Stomach smooth muscle (tissue), 2 donors: ENCODE measurements around the gene AADACL4.

ENCODE experiments used
- H3K27ac ChIP-seq: one replicate; pipeline ENCODE4 v1.7.0; 2013; ENCODE audit warnings: mild to moderate bottlenecking, low read length, inconsistent platforms
- H3K27me3 ChIP-seq, 2 donors: one replicate each; pipeline ENCODE4 v1.7.0; 2013; ENCODE audit warnings: low read length in 2 of 2; ENCODE audit not compliant: insufficient read depth in 2 of 2, control insufficient read depth in 1 of 2
- H3K36me3 ChIP-seq, 2 donors: one replicate each; pipeline ENCODE4 v1.7.0; 2013; ENCODE audit warnings: low read length in 2 of 2; ENCODE audit not compliant: control insufficient read depth in 2 of 2, insufficient read depth in 2 of 2
- H3K4me1 ChIP-seq: one replicate; pipeline ENCODE4 v1.7.0; 2013; ENCODE audit warnings: low read length; ENCODE audit not compliant: control insufficient read depth, insufficient read depth
- H3K4me3 ChIP-seq, 2 donors: one replicate each; pipeline ENCODE4 v1.7.0; 2013; ENCODE audit warnings: low read length in 2 of 2
- H3K9ac ChIP-seq, 2 donors: one replicate each; pipeline ENCODE4 v1.7.0; 2013; ENCODE audit warnings: low read length in 2 of 2, mild to moderate bottlenecking in 1 of 2
- H3K9me3 ChIP-seq, 2 donors: one replicate each; pipeline ENCODE4 v1.7.0; 2013; ENCODE audit warnings: low read length in 2 of 2; ENCODE audit not compliant: control insufficient read depth in 2 of 2
- donor health status: healthy.
- donor health status: Pancreatic carcinoma.

Gene AADACL4

DNA sequence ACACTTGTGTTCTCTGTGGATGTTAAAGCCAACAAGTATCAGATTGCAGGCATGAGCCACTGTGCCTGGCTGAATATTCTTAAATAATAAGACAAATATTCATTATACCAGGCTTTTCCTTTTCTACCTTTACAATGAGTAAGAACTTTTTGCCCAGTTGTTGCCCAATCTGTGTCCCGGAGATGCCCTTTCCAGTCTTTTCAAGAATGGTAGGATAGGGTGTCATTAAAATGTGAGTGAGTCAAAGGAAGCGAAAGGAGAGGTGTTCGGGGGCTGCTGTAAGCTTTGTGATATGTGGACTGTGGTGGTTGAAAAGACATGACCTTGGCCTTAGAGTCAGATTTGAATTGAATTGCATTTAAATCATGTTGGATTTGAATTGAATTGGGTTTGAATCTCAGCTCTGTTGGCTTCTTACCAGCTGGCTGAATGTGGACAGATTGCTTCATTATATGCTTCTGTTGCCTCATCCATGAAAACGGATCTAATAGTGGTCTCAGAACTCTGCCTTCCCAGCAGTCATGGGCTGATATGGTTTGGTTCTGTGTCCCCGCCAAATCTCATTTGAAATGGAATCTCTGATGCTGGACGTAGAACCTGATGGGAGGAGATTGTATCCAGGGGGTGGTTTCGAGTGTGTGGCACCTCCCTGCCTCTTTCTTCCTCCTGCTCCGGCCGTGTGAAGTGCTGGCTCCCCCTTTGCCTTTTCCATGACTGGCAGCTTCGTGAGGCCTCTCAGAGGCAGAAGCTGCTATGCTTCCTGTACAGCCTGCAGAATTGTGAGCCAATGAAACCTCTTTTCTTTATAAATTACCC is 49.3 kb downstream of the AADACL4 start:
- no peaks in the 10 kb centered on the region for H3K36me3 ChIP-seq
- H3K4me1 ChIP-seq = no peaks in the 10 kb centered on the region
- H3K9ac ChIP-seq = no peak overlapping the region
- no peaks in the 10 kb centered on the region for H3K27me3 ChIP-seq
- no peaks in the 10 kb centered on the region for H3K9me3 ChIP-seq
- H3K4me3 ChIP-seq = no peak overlapping the region
- no peak overlapping the region for H3K27ac ChIP-seq

DNA sequence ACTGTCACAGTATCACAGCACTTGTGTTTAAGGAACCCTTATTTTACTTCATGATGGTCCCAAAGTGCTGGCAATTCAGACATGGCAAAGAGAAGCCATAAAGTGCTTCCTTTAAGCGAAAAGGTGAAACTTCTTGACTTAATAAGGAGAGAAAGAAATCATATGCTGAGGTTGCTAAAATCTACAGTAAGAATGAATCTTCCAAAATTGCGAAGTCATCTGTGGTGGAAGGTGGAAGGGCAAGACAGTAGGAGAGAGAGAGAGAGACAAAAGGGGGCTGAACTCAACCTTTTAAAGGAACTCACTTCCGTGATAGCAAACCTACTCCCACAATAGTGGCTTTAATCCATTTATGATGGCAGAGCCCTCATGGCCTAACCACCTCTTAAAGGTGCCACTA is 52.8 kb downstream of the AADACL4 start:
- no peaks in the 10 kb centered on the region for H3K4me1 ChIP-seq
- H3K4me3 ChIP-seq = no peak overlapping the region
- no peak overlapping the region for H3K9ac ChIP-seq
- H3K9me3 ChIP-seq = peaks cover 2 to 3% of the 10 kb centered on the region in 2 donors
- no peaks in the 10 kb centered on the region for H3K27me3 ChIP-seq
- no peak overlapping the region for H3K27ac ChIP-seq
- H3K36me3 ChIP-seq = no peaks in the 10 kb centered on the region

DNA sequence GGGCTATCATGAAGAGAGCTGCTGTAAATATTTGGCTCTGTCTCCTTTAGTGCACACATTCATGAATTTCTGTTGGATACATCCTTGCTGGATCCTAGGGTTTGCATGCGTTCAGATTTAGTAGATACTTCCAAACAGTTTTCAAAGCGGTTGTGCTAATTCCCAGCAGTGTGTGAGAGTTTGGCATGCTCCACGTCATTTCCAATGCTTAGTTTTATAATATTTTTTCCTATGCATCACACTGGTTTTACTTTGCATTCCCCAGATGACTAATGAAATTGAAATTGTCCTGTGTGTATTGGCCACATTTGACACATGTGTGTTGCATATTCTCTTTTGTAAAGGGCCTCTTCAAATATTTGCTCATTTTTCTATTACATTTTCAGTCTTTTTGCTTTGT is 53.5 kb downstream of the AADACL4 start:
- no peak overlapping the region for H3K9ac ChIP-seq
- H3K4me3 ChIP-seq = no peak overlapping the region
- peaks cover 2 to 3% of the 10 kb centered on the region in 2 donors for H3K9me3 ChIP-seq
- H3K36me3 ChIP-seq = no peaks in the 10 kb centered on the region
- H3K27ac ChIP-seq = no peak overlapping the region
- no peaks in the 10 kb centered on the region for H3K27me3 ChIP-seq
- no peaks in the 10 kb centered on the region for H3K4me1 ChIP-seq

DNA sequence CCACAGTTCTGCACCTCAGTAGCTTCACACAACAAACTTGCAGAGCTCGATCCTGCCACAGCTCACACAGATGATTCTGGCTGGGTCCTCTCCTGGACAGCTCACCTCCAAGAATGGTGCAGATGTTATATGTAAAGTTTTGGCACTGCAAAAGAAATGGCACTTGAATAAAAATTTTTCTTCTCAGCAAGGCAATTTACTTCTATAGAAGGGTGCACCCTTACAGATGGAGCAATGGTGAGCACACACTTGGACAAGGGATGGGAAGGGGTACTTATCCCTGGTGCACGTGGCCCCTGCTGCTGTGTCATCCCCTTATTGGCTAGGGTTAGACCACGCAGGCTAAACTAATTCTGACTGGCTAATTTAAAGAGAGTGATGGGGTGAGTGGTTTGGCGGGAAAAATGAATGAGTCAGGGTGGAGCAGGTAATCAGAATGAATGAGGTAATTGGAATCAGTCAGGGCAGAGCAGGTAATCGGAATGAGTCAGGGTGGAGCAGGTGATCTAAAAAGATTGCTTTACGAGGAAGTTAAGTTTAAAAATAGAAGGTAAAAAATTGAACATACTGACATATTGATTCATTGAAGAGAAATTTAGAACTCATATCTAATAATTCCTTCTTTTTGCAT is 60.1 kb downstream of the AADACL4 start:
- H3K27me3 ChIP-seq = no peaks in the 10 kb centered on the region
- H3K36me3 ChIP-seq = no peaks in the 10 kb centered on the region
- H3K27ac ChIP-seq = no peak overlapping the region
- H3K9me3 ChIP-seq = peaks cover 11 to 16% of the 10 kb centered on the region in 2 donors
- no peak overlapping the region for H3K4me3 ChIP-seq
- no peaks in the 10 kb centered on the region for H3K4me1 ChIP-seq
- no peak overlapping the region for H3K9ac ChIP-seq

DNA sequence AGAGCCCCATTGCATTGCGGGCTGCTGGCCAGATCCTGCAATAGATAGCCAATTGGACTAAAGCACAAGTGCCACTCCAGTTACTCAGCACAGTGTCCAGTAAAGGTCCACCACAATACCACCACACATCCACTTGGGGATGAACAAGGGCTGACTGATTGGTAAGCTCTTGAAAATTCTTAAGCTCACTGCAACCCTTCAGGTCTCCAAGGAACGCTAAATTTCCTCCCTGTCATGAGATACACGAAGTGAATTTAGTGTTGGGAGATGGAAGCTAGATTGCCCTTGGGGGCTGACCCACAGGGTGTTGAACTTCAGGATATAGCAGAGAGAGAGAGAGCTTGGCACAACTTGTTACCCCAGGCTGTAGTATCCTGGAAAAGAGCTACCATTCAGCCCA is 62.2 kb downstream of the AADACL4 start:
- Histone ChIP-seq H3K9me3 (peaks cover 8 to 16% of the 10 kb centered on the region in 2 donors), H3K4me3 (no peak overlapping the region)

DNA sequence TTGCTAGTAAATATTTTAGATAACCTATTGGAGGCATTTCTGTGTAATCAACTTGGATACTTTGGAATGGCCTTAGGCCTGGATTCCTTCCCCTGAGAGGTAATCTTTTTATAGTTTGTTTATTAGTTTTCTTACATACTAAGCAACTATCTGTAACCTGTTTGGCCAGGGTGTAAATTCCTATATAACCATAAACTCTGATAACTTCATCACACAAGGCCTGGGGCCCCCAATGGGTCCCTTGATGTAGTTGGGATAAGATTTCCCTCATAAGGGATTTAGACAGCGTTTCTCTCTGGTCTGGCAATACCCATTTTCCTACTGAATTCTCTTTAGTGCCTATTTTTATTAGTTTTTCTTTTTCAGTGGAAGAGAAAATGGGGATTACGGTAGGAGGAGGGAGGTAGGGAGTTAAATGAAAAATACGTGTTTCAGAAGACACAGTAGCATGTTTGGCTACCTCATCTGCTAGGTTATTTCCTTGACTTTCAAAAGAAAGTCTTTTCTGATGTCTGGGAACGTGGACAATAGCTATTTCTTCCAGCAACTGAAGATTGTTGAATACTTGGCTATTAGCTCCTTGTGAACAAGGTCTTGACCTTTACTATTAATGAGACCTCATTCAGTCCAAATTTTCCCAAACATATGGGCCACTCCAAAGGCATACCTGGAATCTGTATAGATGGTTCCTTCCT is 64.7 kb downstream of the AADACL4 start:
- no peaks in the 10 kb centered on the region for H3K4me1 ChIP-seq
- H3K9ac ChIP-seq = no peak overlapping the region
- H3K27ac ChIP-seq = no peak overlapping the region

More for the DNA sequence above, 62.2 kb downstream of the AADACL4 start:
- no peak overlapping the region for H3K27ac ChIP-seq
- no peaks in the 10 kb centered on the region for H3K36me3 ChIP-seq
- H3K9ac ChIP-seq = no peak overlapping the region
- no peaks in the 10 kb centered on the region for H3K27me3 ChIP-seq
- no peaks in the 10 kb centered on the region for H3K4me1 ChIP-seq

DNA sequence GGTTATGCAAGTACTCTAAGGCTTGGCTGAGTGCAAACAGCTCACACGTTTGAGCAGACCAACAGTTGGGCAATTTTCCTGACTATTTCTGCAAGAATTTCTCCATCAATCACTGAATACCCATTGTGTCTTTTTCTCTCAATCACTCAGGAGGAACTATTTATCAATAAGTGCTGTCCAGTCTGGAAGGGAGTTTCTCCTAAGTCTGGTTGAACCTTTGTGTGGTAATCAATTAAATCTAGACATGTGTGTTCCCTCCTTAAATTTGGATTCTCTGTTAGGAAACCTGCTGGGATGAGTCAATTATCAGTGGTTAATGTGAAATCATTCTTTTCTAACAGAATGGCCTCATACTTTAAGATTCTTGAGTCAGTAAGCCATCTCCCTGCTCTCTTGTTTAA is 65.2 kb downstream of the AADACL4 start:
- Histone ChIP-seq H3K36me3 (no peaks in the 10 kb centered on the region), H3K9me3 (peaks cover under 1 to 4% of the 10 kb centered on the region in 2 donors), H3K9ac (no peak overlapping the region), H3K27ac (no peak overlapping the region), H3K4me1 (no peaks in the 10 kb centered on the region), H3K27me3 (no peaks in the 10 kb centered on the region), H3K4me3 (no peak overlapping the region)

More for the DNA sequence above, 64.7 kb downstream of the AADACL4 start:
- Histone ChIP-seq H3K36me3 (no peaks in the 10 kb centered on the region), H3K27me3 (no peaks in the 10 kb centered on the region), H3K9me3 (peaks cover 6 to 7% of the 10 kb centered on the region in 2 donors), H3K4me3 (no peak overlapping the region)

DNA sequence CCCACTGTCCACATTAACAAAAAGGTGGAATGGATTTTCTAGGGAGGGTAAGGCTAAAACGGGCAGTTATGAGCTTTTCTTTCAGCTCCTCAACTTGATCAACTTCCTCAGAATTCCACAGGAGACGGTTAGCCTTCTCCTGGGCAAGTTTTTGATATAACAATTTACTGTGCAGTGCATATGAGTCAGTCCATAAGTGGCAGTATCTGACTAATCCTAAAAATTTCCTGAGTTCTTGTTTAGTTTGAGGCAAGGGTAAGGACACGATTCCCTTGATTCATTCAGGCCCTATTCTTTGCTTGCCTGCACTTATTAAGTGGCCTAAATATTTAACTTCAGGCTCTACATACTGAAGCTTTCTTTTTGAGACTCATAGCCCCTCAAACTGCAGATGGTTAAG is 65.8 kb downstream of the AADACL4 start:
- Histone ChIP-seq H3K9ac (no peak overlapping the region), H3K4me3 (no peak overlapping the region), H3K9me3 (peaks cover 0 to under 1% of the 10 kb centered on the region in 2 donors), H3K27ac (no peak overlapping the region), H3K36me3 (no peaks in the 10 kb centered on the region), H3K27me3 (no peaks in the 10 kb centered on the region), H3K4me1 (no peaks in the 10 kb centered on the region)

DNA sequence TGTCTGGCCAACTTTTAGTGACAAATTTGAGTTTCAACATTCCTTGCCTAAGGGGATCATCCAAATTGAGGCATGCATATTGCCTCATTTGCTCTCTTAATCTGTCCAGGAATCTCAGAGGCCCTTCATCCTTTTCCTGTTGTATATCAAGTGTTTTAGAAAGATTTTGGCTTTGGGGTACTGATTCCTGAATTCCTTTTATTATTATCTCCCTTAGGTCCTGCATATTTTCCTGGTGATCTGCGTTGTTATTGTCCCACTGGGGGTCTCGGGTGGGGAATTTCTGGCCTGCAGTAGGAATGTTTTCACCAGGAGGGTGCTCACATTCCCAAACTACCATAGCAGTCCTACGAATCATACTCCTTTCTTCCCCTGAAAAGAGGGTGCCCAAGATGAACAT is 67.7 kb downstream of the AADACL4 start:
- H3K9ac ChIP-seq = no peak overlapping the region
- no peak overlapping the region for H3K27ac ChIP-seq
- peaks cover 0 to 6% of the 10 kb centered on the region in 2 donors for H3K27me3 ChIP-seq
- H3K4me3 ChIP-seq = no peak overlapping the region
- no peaks in the 10 kb centered on the region for H3K4me1 ChIP-seq
- H3K36me3 ChIP-seq = no peaks in the 10 kb centered on the region
- no peaks in the 10 kb centered on the region for H3K9me3 ChIP-seq

DNA sequence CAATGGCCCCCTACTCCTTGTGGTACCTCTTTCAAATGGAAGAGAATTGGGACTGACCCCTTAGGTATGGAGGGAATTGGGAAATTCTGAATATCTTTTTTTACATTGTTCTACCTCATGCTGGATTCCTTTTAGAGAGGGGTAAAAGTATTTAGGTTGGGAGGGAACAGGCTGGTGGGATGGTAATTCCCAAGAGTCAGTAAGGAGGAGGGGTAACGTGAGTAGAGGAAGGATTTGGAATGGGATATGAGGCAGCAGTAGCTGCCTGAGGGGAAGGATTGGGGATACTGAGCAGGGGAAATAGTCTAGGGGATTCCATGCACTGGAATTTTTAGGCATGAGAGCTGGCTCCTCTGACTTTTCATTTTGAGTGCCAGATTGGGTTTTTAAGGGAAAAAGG is 68.2 kb downstream of the AADACL4 start:
- H3K9ac ChIP-seq = no peak overlapping the region
- no peaks in the 10 kb centered on the region for H3K9me3 ChIP-seq
- no peaks in the 10 kb centered on the region for H3K4me1 ChIP-seq
- no peak overlapping the region for H3K27ac ChIP-seq
- H3K27me3 ChIP-seq = peaks cover 0 to 6% of the 10 kb centered on the region in 2 donors
- H3K4me3 ChIP-seq = no peak overlapping the region
- H3K36me3 ChIP-seq = no peaks in the 10 kb centered on the region
